Left ventricle myocardium superior (tissue), 1 donor: ENCODE results near the gene FZD10. TPM values are rescaled to one million over a fixed set of nuclear protein-coding genes. Genes with fewer than 3 reads are reported as not detected.

ENCODE experiments used
- ATAC-seq: fragments of 200-7000 bp; cut with Tn5 transposase; one replicate; pipeline ENCODE4 v1.9.1; 2020; ENCODE audit warnings: mild to moderate bottlenecking, moderate library complexity
- DNase-seq: peaks from one replicate; pipeline ENCODE4 v3.0.0-alpha.2; 2020
- intact Hi-C: fragments of 100-400 bp; cut with micrococcal nuclease; formaldehyde crosslinking; loops from one replicate; pipeline ENCODE4 v1.11.0; 2022
- total RNA-seq: library from RNA; stranded (reverse); fragmentation: NEBNext Ultra II Directional; extraction: Animal tissue kit (Norgen Biotek cat#: 25700); gene quantifications from one replicate; pipeline ENCODE4 v1.2.1, GENCODE V29; 2021
- donor health status: DM: no; HTN: yes; CAD: no; lungs with severe emphysema.

FZD10 gene
- total RNA-seq, 1 donor from 2014 or later, result 0.07 TPM

- intact Hi-C loops, result no loop called here
- ATAC-seq (no peak), DNase-seq (no peak)
Measured at GRCh38 chr12:130128790-130129735, 33.2 kb upstream of the FZD10 start.

DNA sequence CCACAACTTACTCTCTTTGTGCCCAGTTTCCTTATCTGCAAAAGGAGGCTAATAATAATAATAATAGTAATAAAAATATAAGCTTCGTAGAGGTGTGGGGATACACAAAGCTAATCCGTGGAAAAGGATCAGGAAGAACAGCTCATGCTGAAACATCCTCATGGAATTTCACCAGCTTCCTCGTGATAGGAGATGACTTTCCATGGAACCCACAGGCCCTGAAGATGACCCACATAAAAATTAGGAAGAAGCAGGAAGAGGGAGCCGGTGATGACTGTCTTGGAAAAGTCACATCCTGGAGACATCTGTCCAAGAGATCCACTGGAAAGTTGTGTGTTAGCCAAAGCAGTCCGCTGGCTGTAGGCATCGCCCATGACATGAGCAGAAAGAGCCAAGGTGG, 31.9 kb upstream of the FZD10 start:
- intact Hi-C loops, result no loop called here
- no peak for DNase-seq
- ATAC-seq, result no peak

DNA sequence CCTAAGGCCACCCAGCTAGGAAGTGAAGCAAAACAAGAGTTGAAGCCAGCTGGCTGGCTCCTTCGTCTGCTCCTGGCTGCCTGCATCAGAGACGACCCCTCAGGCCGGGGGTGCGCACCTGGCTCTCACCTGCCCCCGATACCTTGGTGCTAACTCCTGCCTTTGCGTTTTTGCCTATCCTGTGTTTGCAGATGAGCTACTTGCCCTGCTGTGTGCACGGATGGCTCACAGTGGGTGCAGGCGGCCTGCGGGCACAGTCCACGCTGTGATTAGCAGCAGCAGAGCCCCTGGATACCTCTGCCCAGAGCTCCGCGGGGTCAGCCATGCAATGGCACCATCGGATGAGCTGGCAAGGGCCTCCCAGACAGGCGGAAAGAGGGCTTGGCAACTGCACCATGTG, 31.2 kb upstream of the FZD10 start:
- ATAC-seq (no peak), DNase-seq (no peak)
- intact Hi-C loops, result no loop called here

GRCh38 chr12:130131801-130132200, 30.5 kb upstream of the FZD10 start:
- intact Hi-C loops, result no loop called here
- DNase-seq (no peak), ATAC-seq (no peak)

DNA sequence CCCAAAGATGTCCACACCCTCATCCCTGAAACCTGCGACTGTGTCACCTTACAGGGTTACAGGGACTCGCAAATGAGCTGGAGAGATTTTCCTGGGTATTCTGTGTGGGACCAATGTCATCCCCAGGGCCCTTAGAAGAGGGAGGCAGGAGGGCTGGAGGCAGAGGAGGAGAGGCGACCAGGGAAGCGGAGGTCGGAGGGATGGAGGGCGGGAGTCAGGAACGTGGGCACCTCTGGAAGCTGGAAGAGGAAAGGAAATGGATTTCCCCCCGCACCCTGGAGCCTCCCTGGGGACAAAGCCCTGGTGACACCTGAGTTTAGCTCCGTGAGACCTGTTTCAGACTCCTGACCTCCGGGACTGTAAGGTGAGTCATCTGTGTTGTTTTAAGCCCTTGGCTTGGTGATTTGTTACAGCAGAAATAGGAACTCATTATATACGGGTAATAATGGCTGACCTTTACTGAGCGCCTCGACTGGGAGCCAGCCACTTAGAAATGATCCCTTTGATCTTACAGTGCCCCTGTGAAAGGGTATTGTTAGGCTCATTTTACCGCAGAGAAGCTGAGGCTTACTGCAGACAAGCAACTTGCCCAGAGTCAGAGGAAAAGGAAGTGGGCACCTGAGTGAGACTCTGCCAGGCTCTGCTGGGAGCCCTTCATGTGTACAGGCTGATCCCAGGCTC, 29.3 kb upstream of the FZD10 start:
- intact Hi-C loops, result no loop called here
- DNase-seq, result no peak
- ATAC-seq, result no peak

- no peak for ATAC-seq
- intact Hi-C loops, result no loop called here
- no peak for DNase-seq
Measured at GRCh38 chr12:130133851-130134562, 28.3 kb upstream of the FZD10 start.

DNA sequence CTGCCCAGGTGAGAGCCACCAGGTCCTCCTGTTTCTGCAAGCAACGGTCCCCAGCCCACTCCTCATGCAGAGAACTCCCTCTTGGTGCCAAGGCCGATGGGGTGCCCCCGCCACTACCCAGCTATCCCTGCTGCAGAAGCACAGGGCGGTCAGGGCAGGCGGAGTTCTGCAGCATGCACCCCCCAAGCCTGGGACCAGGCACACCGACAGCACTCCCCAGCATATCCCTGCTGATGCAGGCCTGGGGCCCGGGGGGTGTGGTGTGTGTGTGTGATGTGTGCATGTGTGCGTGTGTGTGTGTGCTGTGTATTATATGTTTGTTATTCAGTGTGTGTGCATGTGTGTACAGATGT, 27.7 kb upstream of the FZD10 start:
- DNase-seq (no peak), ATAC-seq (no peak)
- intact Hi-C loops, result no loop called here

DNA sequence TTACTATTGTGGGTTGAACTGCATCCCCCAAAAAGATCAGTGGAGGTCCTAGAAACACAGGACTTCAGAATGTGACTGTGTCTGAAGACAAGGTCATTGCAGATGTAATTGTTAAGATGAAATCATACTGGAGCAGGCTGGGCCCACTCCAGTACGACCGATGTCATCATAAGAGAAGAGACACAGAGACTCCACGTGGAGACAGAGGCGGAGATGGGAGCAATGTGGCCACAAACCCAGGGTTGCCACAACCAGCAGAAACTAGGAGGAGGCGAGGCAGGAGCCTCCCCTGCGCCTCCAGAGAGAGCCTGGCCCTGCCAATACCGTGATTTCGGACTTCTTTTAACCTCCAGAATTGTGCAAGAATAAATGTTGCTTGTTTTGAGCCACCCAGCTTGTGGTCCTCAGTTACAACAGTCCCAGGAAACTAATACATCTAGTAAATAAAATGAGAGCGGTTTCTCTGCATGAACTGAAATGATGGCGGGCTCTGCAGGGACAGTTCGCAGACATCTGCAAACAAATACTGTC, 25.7 kb upstream of the FZD10 start:
- DNase-seq (no peak), ATAC-seq (no peak)
- intact Hi-C loops, result no loop called here

GRCh38 chr12:130137040-130138018, 24.9 kb upstream of the FZD10 start:
- no peak for DNase-seq
- intact Hi-C loops, result no loop called here

DNA sequence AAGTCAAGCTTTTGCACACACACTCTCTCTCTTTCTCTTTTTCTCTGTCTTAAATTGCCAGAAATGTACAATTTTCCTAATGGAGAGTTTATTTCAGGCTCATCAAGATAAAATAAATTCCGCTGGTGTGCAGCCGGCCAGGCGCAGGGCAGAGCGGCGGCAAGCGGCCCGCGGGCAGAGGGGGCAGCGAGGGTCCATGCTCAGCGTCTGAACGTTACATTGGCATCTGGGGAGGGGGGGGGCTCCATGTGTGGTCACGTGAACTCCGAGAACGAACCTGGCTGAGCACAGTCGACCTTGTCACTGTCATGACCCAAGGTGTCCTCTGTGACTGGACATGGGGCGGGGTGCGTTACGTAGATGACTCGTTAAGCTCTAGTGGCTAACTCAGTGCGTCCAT, 23.8 kb upstream of the FZD10 start:
- ATAC-seq (no peak), DNase-seq (no peak)
- intact Hi-C loops, result no loop called here

More at GRCh38 chr12:130137040-130138018, 24.9 kb upstream of the FZD10 start:
- no peak for ATAC-seq

DNA sequence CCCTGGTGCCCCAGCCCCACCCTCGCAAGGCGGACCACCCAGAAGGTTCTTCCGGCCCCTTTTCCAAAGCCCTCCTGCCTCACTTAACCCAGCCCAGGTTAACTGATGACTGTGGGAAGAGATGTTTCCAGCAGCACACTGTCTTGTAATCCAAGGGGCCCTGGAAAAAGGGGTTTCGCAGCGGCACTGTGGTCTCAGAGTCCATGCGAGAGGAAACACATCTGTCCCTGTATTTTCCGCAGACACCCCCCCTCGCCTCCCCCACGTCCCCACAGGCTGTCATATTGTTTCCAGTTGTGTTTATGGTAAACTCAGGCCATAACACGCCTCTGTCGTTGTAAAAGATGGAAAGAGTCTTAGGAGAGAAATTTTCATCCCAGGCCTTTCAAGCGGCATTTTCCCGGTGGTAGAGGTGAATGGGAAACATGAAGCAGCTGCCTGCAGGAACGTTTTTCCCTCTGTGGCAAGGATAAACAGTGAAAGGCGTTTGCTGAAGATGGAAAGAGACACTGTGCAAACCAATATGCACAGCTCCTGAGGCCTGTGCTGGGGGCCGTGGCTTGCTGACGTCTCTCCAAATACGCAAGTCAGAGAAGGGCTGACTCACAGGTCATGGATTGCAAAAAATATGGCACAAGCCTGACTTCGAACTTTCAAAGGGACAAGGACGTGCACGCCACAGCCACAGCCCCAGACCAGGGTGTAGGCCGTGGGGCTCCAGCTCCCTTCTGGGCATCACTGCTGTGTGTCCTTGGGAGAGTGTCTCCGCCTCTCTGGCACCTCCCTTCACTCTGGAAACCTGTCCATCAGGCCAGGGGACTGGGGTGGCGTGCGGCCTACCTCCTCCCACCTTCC, 22.5 kb upstream of the FZD10 start:
- intact Hi-C loops, result no loop called here
- no peak for ATAC-seq
- no peak for DNase-seq

DNA sequence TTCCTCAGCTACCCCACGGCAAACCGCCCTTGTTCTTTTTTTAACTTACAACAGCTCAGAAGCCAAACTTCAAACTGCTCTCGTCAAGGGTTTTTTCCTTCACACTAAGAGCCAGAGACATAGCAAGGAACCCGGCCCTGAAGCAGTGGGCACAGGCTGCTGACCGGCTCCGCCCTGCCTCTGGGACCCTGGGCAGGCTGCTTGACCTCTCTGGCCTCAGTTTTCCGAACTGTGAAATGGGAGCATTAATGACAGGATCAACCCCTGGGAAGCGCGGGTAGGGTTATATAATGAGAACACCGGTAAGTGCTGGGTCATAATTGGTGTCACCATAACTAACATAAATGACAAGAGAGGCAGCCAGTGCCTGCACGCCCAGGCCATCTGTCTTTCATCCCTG, 21.2 kb upstream of the FZD10 start:
- DNase-seq, result no peak
- intact Hi-C loops, result no loop called here
- ATAC-seq, result no peak

GRCh38 chr12:130141901-130142683, 20.2 kb upstream of the FZD10 start:
- ATAC-seq (no peak), DNase-seq (no peak)
- intact Hi-C loops, result no loop called here

DNA sequence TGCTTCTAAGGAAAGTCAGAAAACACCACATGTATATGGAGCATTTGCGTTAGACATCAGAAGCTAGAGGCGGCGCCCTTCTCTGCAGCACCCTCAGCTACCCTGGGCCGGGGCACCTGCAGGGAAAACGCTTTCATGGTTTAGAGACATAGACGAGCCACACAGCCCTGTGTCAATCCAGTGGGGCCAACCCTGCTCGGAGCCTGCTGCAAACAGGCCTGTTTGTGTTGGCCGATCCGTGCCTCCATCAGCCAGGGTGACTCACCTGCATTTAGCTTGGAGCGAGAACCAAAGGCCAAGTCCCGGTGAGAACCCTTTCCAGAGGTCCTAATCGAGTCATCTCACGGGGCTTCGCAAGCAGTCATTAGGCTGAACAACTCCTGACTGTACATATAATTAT, 19.5 kb upstream of the FZD10 start:
- ATAC-seq (no peak), DNase-seq (no peak)
- intact Hi-C loops, result no loop called here

- ATAC-seq (no peak), DNase-seq (no peak)
- intact Hi-C loops, result no loop called here
Measured at GRCh38 chr12:130143136-130143535, 19.1 kb upstream of the FZD10 start.

GRCh38 chr12:130144256-130144655, 18.0 kb upstream of the FZD10 start:
- intact Hi-C loops, result no loop called here
- no peak for DNase-seq
- ATAC-seq, result no peak

GRCh38 chr12:130145731-130146130, 16.5 kb upstream of the FZD10 start:
- ATAC-seq (no peak), DNase-seq (no peak)
- intact Hi-C loops, result no loop called here
